Liver (tissue), 9 donors: Measurements from ENCODE around the gene SPATA17. TPM values are rescaled to one million over a fixed set of nuclear protein-coding genes. Genes with fewer than 3 reads are reported as not detected.

Source experiments
- DNase-seq: peaks from one replicate; pipeline ENCODE4 v3.0.0-alpha.2; 2017; ENCODE audit warnings: low spot score
- H3K27ac ChIP-seq, 2 donors: one replicate each; pipeline ENCODE4 v1.7.0; 2013; ENCODE audit warnings: inconsistent platforms in 2 of 2, low read length in 2 of 2, control low read depth in 1 of 2, low read depth in 1 of 2, mild to moderate bottlenecking in 1 of 2
- H3K27me3 ChIP-seq, 4 donors: one replicate each; pipeline versions ENCODE4 v1.6.1 to v1.7.0; 2013; ENCODE audit warnings: low read length in 3 of 4, inconsistent platforms in 1 of 4, mild to moderate bottlenecking in 1 of 4, moderate library complexity in 1 of 4; ENCODE audit not compliant: control insufficient read depth in 4 of 4, insufficient read depth in 4 of 4
- H3K36me3 ChIP-seq, 4 donors: one replicate each; pipeline versions ENCODE4 v1.6.1 to v1.7.0; 2013; ENCODE audit warnings: low read length in 3 of 4, mild to moderate bottlenecking in 3 of 4, low read depth in 1 of 4, moderate library complexity in 1 of 4; ENCODE audit not compliant: control insufficient read depth in 4 of 4, insufficient read depth in 3 of 4
- H3K4me1 ChIP-seq, 4 donors: one replicate each; pipeline versions ENCODE4 v1.6.1 to v1.7.0; 2013; ENCODE audit warnings: low read length in 3 of 4, mild to moderate bottlenecking in 3 of 4, moderate library complexity in 1 of 4; ENCODE audit not compliant: control insufficient read depth in 4 of 4, insufficient read depth in 4 of 4
- H3K4me3 ChIP-seq, 3 donors: one replicate each; pipeline versions ENCODE4 v1.6.1 to v1.7.0; 2013; ENCODE audit warnings: low read length in 3 of 3, control low read depth in 1 of 3, low read depth in 1 of 3, mild to moderate bottlenecking in 1 of 3
- H3K9ac ChIP-seq, 2 donors: one replicate each; pipeline ENCODE4 v1.7.0; 2013; ENCODE audit warnings: low read length in 2 of 2, mild to moderate bottlenecking in 2 of 2, moderate library complexity in 2 of 2, control low read depth in 1 of 2, low read depth in 1 of 2
- H3K9me3 ChIP-seq, 4 donors: one replicate each; pipeline versions ENCODE4 v1.6.1 to v1.7.0; 2013; ENCODE audit warnings: low read length in 3 of 4; ENCODE audit not compliant: control insufficient read depth in 4 of 4
- EGR1 ChIP-seq, 2 donors: IDR thresholded peaks; 2 replicates each; pipeline ENCODE4 v1.6.1; 2016 to 2018; ENCODE audit warnings: antibody characterized with exemption in 2 of 2, low read depth in 2 of 2
- FOXA1 ChIP-seq: IDR thresholded peaks from 2 replicates; pipeline ENCODE4 v1.6.1; 2016; ENCODE audit warnings: antibody characterized with exemption
- FOXA2 ChIP-seq: IDR thresholded peaks from 2 replicates; pipeline ENCODE4 v1.6.1; 2016; ENCODE audit warnings: antibody characterized with exemption
- HNF4A ChIP-seq, 2 donors: conservative IDR thresholded peaks; 2 replicates each; pipeline ENCODE4 v1.6.1; 2016; ENCODE audit warnings: antibody characterized with exemption in 2 of 2, mild to moderate bottlenecking in 2 of 2
- HNF4G ChIP-seq: IDR thresholded peaks from 2 replicates; pipeline ENCODE4 v1.6.1; 2016; ENCODE audit warnings: antibody characterized with exemption
- JUND ChIP-seq, 2 donors: IDR thresholded peaks; 2 replicates each; pipeline ENCODE4 v1.6.1; 2016; ENCODE audit warnings: antibody characterized with exemption in 2 of 2
- NR2F2 ChIP-seq: IDR thresholded peaks from 2 replicates; pipeline ENCODE4 v1.6.1; 2016; ENCODE audit warnings: antibody characterized with exemption
- REST ChIP-seq: IDR thresholded peaks from 2 replicates; pipeline ENCODE4 v1.6.1; 2016; ENCODE audit warnings: antibody characterized with exemption, mild to moderate bottlenecking
- SP1 ChIP-seq: IDR thresholded peaks from 2 replicates; pipeline ENCODE4 v1.6.1; 2018; ENCODE audit warnings: antibody characterized with exemption, mild to moderate bottlenecking
- YY1 ChIP-seq: IDR thresholded peaks from 2 replicates; pipeline ENCODE4 v1.6.1; 2016; ENCODE audit warnings: antibody characterized with exemption, mild to moderate bottlenecking
- WGBS: extraction: QIAGEN DNeasy Blood & Tissue Kit; methylation state at CpG from one replicate; pipeline ENCODE4 v1.1.7; 2013; 5-methylcytosine and 5-hydroxymethylcytosine counted together
- polyA plus RNA-seq, 2 donors: library from polyadenylated mRNA; stranded (reverse) in 1 of 2; unstranded in 1 of 2; fragments of 200-250 nt in 1 of 2; fragments of >200 nt in 1 of 2; fragmentation: Nextera tagmentation in 1 of 2; extraction: Ambion mirVana in 1 of 2; gene quantifications; one replicate each; pipeline versions ENCODE4 v1.2.1 to v1.2.3, GENCODE V29; 2013 to 2015
- total RNA-seq, 2 donors: library from RNA; depleted of rRNA; stranded (reverse); fragments of >200 nt; gene quantifications; one replicate each; pipeline ENCODE4 v1.2.3, GENCODE V29; 2014
- TF ChIP-seq, protein P1 (sequence below): IDR thresholded peaks from 2 replicates; pipeline ENCODE4 v1.6.1; 2016; ENCODE audit warnings: antibody characterized with exemption
- TF ChIP-seq, protein P2 (sequence below): IDR thresholded peaks from 2 replicates; pipeline ENCODE4 v1.6.1; 2016; ENCODE audit warnings: antibody characterized with exemption
- TF ChIP-seq, protein P3 (sequence below): IDR thresholded peaks from 2 replicates; pipeline ENCODE4 v1.6.1; 2016; ENCODE audit warnings: antibody characterized with exemption
- donor health status: healthy.
- donor health status: healthy.
- donor health status: healthy.
- donor health status: healthy.
- donor health status: healthy.

SPATA17 gene
- total and polyA plus RNA-seq, 4 donors: 0.08 TPM; not detected in 2

DNA sequence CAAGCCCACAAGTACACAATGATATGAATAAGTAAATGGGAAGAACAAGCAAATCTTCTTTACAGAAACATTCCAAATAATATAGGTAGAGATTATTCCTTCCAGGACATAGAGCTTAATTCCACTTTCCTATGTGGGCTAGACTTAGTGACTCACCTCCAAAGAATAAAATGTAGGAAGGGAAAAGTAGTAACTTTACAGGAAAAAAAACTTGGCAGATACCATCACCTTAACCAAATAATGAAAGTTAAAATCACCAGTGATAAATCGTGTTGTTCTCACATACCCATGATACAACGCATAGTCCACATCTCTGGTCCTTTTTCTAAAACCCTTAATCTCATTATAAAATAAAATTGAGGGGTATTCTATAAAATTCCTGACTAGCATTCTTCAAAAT, 260.8 kb downstream of the SPATA17 start (continued):
- TF ChIP-seq, protein P1, sequence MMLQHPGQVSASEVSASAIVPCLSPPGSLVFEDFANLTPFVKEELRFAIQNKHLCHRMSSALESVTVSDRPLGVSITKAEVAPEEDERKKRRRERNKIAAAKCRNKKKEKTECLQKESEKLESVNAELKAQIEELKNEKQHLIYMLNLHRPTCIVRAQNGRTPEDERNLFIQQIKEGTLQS: no peak

DNA sequence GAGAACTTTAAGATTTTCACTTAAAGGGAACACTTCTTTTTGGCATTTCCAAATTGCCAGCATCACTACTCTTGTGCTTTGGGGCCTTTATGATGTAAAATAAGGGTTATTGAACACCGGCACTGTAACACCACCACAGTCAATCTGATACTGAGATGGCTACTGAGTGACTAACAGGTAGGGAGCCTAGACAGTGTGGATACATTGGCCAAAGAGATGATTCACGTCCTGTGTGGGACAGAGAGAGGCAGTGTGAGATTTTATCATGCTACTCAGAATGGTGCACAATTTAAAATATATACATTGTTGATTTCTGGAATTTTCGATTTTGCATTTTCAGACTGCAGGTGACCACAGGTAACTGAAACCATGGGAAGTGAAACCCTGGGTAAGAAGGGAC, 261.6 kb downstream of the SPATA17 start:
- no peaks in the 10 kb centered on the region for H3K9me3 ChIP-seq
- 64% methylated on average over 3 of the region's 3 CpGs for WGBS
- H3K27me3 ChIP-seq: peaks cover 0 to 6% (median 0%) of the 10 kb centered on the region in 4 donors
- H3K9ac ChIP-seq: no peak overlapping the region
- TF ChIP-seq HNF4G (no peak), NR2F2 (no peak), HNF4A (conservative IDR thresholded peaks at IDR 0.05) (no peak), FOXA1 (no peak), FOXA2 (no peak), SP1 (no peak), EGR1 (IDR thresholded peaks at IDR 0.05; ENCODE audit: low read depth in 2 of 2) (no peak), REST (no peak), JUND (IDR thresholded peaks at IDR 0.05) (no peak), YY1 (no peak)
- TF ChIP-seq, protein P2, sequence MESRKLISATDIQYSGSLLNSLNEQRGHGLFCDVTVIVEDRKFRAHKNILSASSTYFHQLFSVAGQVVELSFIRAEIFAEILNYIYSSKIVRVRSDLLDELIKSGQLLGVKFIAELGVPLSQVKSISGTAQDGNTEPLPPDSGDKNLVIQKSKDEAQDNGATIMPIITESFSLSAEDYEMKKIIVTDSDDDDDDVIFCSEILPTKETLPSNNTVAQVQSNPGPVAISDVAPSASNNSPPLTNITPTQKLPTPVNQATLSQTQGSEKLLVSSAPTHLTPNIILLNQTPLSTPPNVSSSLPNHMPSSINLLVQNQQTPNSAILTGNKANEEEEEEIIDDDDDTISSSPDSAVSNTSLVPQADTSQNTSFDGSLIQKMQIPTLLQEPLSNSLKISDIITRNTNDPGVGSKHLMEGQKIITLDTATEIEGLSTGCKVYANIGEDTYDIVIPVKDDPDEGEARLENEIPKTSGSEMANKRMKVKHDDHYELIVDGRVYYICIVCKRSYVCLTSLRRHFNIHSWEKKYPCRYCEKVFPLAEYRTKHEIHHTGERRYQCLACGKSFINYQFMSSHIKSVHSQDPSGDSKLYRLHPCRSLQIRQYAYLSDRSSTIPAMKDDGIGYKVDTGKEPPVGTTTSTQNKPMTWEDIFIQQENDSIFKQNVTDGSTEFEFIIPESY: no peak
- TF ChIP-seq, protein P3, sequence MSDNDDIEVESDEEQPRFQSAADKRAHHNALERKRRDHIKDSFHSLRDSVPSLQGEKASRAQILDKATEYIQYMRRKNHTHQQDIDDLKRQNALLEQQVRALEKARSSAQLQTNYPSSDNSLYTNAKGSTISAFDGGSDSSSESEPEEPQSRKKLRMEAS: no peak
- H3K27ac ChIP-seq: no peak overlapping the region
- no peak for DNase-seq
- H3K4me3 ChIP-seq: no peak overlapping the region
- no peaks in the 10 kb centered on the region for H3K36me3 ChIP-seq
- no peaks in the 10 kb centered on the region for H3K4me1 ChIP-seq

- Histone ChIP-seq H3K27me3 (no peaks in the 10 kb centered on the region), H3K27ac (no peak overlapping the region), H3K36me3 (no peaks in the 10 kb centered on the region), H3K9me3 (no peaks in the 10 kb centered on the region), H3K4me1 (no peaks in the 10 kb centered on the region), H3K9ac (no peak overlapping the region), H3K4me3 (no peak overlapping the region)
- no peak for DNase-seq
- no peak for TF ChIP-seq HNF4A (conservative IDR thresholded peaks at IDR 0.05)
- WGBS: 82% methylated on average over 6 of the region's 6 CpGs
Observed at GRCh38 chr1:217895841-217896240, 264.7 kb downstream of the SPATA17 start.
